Activated CD8-positive, alpha-beta memory T cell treated with anti-CD3 and anti-CD28 coated beads for 48 hours (primary cell): Measurements from ENCODE around the gene ACBD6.

ENCODE experiments used
- DNase-seq, 3 experiments: peaks; one replicate each; pipeline ENCODE4 v3.0.0-alpha.2; 2020; ENCODE audit warnings: low read depth in 2 of 3, low spot score in 2 of 3

Gene ACBD6

GRCh38 chr1:180527101-180527669 lies 24.8 kb upstream of the ACBD6 start:
- DNase-seq: no peak

GRCh38 chr1:180525715-180526039 lies 23.3 kb upstream of the ACBD6 start:
- no peak for DNase-seq

- no peak for DNase-seq
Measured at GRCh38 chr1:180524915-180525714, 22.7 kb upstream of the ACBD6 start.

GRCh38 chr1:180524160-180524914 lies 22.0 kb upstream of the ACBD6 start:
- DNase-seq: no peak

GRCh38 chr1:180522213-180522515 lies 19.8 kb upstream of the ACBD6 start:
- DNase-seq: no peak

- no peak for DNase-seq
Measured at GRCh38 chr1:180521474-180522212, 19.3 kb upstream of the ACBD6 start.

GRCh38 chr1:180519846-180520245 lies 17.5 kb upstream of the ACBD6 start:
- DNase-seq: no peak

GRCh38 chr1:180515857-180516388 lies 13.5 kb upstream of the ACBD6 start:
- DNase-seq: peak in 2 of 3 experiments; percentile 4 to 34

GRCh38 chr1:180515364-180515763 lies 13.0 kb upstream of the ACBD6 start:
- DNase-seq: no peak

- no peak for DNase-seq
Measured at GRCh38 chr1:180513531-180513930, 11.2 kb upstream of the ACBD6 start.

- DNase-seq: no peak
Measured at GRCh38 chr1:180510882-180511281, 8.5 kb upstream of the ACBD6 start.

- DNase-seq: no peak
Measured at GRCh38 chr1:180508725-180509097, 6.3 kb upstream of the ACBD6 start.

- no peak for DNase-seq
Measured at GRCh38 chr1:180507795-180508724, 5.7 kb upstream of the ACBD6 start.

GRCh38 chr1:180505732-180506335 lies 3.5 kb upstream of the ACBD6 start:
- DNase-seq: no peak

GRCh38 chr1:180504186-180504585 lies 1.8 kb upstream of the ACBD6 start:
- DNase-seq: no peak

- DNase-seq: no peak
Measured at GRCh38 chr1:180503280-180503862, 994 bp upstream of the ACBD6 start.

GRCh38 chr1:180501865-180502360 lies 464 bp downstream of the ACBD6 start:
- no peak for DNase-seq

- DNase-seq: no peak
Measured at GRCh38 chr1:180500689-180501088, 1.7 kb downstream of the ACBD6 start.

- DNase-seq: no peak
Measured at GRCh38 chr1:180498594-180498993, 3.8 kb downstream of the ACBD6 start.

GRCh38 chr1:180497826-180498225 lies 4.6 kb downstream of the ACBD6 start:
- DNase-seq: no peak
